ENCODE results near the gene BMP2K. TPM values are rescaled to one million over a fixed set of nuclear protein-coding genes. Genes with fewer than 3 reads are reported as not detected.

Gene BMP2K
- total RNA-seq, 1 donor from 2014 or later = 38.7 TPM

Small RNA genes lying within 50 kb of the gene (microRNA-seq; reads per million reads assigned to microRNA genes)
- gene MIR5096 (ENCODE audit: borderline number of aligned reads) = not detected

Other genes with a start within 250 kb of the BMP2K start
- gene ANXA3, start 224.6 kb upstream of the BMP2K start, total RNA-seq = 49.8 TPM
- gene PAQR3, start 163.1 kb downstream of the BMP2K start, total RNA-seq = 7.2 TPM